ENCODE data around the gene ZNF302.
A peak's percentile ranks its signal among the peaks of the same experiment; 100 is the strongest.

The ZNF302 gene

DNA sequence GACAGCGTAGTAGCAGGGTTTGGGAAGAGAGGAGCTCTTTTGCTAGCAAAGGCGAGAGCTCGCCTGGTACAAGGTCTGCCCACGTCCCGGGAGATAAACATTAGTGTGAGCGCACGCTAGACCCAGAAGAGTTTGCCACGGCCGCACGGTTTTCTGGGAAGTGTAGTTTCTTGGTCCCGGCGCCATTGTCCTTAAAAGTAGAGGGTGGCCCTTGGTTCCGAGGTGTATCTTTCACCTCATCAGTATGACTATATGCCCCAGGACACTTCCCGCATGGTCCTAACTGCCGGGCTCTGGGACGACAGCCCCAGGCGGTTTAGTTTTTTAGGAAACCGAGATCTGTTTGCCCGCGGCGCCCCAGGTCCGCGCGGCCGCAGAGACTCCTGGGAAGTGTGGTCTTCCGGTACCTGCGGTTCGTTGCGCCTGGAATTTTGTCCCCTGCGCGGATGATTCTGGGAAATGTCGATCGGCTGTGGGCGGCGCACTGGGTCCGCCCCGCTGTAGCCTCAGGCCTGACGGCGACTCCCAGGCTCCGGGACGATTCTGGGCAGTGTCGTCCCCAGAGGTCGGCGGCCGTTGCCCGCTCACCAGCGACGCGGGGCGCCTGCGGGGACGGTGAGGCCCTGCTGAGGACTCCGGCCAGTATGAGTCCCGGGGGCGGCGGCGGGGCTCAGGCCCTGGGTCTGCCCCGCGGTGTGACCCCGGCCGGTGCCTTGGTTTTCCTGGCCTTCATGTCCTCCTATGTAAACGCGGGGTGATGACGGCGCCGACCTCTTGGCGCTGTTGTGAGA is 56.5 kb downstream of the ZNF302 start, which contains the start of gene ZNF181:
ZNF181 (plus strand) TSS at position 498 of the 791 bp plus-strand sequence. CDS start 795 bp downstream, outside the sequence.
- DNase-seq, result peak; percentile 74

DNA sequence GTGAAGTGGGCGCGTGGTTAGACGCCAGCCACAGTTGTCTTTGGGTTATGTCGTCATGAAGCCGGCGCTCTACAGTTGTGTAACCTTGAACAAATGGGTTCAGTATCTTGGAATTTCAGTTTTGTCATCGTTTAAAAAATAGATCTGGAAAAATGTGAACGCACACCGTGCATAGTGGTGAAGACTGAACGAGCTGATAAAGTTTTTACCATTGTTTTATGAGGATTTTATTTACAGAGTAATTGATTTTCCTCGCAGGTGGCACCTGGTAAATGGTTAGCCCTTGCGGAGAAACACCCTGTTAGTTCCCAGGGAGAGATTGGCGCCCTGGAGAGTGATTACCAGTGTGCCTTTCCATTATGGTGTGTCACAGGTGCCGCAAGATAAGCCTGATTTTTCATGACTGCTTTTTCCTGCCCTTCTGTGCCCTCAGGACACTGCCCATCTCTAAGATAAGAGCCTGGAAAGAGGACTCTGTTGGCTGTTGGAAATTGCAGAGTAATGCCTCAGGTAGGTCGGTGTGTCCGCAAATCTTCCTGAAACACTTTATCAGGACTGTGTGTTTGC is 57.1 kb downstream of the ZNF302 start:
- DNase-seq, result no peak
